HG03354 (cell line): ENCODE results near the gene RPS6KA1.
"Not testable (repeated sequence)": the region's sequence is repeated elsewhere in the genome, so short reads cannot be mapped to it uniquely, and the experiment has no call there.

ENCODE experiments used
- ATAC-seq: cut with Tn5 transposase; IDR thresholded peaks from one replicate; pipeline ENCODE4 v1.9.1; 2021; ENCODE audit warnings: mild to moderate bottlenecking; ENCODE audit not compliant: unreplicated experiment, poor library complexity, severe bottlenecking

RPS6KA1 gene

GRCh38 chr1:26529655-26530409, at the start of gene RPS6KA1:
Gene RPS6KA1, plus strand, starts transcription at chr1:26529761. Its CDS starts 160 bp downstream, at chr1:26529921.
- ATAC-seq, result peak; percentile 88

DNA sequence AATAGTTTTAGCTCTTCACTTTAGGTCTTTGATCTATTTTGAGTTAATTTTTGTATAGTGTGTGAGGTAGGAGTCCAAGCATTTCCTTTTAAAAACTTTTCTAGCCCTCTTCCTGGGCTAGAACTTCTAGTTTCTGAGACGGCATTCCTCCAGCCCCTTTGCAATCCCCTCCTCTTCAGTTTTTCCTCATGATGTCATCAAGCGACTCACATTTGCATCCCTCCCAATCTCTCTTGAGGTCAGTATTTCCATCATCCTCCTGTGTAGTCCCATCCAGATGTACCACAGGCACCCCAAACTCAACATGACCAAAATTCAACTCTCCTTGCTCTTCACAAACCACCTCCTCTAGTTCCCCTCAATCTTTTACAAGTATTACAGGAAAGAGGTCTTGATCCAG, 46.6 kb upstream of the RPS6KA1 start:
- ATAC-seq, result no peak

DNA sequence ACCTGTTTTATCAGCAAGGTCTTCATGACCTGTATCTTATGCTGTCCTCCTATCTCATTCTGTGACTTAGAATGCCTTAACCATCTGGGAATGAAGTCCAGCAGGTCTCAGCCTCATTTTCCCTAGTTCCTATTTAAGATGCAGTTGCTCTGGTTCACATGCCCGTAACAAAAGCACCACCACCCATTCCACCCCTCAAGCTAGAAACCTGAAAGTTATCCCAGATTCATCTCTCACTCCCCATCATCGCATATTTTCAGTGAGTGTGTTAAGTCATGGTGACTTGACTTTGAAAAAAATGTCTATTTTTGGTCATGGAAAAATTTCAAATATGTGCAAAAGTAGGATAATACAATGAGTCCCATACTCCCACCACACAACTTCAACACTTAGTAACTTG, 45.6 kb upstream of the RPS6KA1 start:
- no peak for ATAC-seq

DNA sequence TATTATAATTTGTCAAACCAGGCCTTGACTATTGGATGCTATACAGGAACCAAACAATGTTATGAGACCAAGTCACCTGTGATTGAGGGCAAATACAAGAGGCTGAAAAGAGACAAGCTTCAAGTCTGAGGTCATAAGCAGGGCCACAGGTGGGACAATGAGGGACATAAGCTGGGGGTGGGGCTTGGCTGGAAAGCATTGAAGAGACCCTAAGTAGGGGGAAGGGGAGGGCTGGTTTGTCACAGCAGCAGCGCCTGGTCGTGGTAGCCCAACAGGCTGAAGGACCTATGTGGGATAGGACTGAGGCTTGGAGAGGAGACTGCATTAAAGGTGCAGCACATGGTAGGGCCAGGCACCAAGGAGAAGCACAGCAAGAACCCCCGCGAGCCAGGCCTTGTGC, 39.4 kb upstream of the RPS6KA1 start:
- ATAC-seq, result no peak

- ATAC-seq, result no peak
Observed at GRCh38 chr1:26493267-26493666, 36.3 kb upstream of the RPS6KA1 start.

- no peak for ATAC-seq
Observed at GRCh38 chr1:26493938-26494337, 35.6 kb upstream of the RPS6KA1 start.

GRCh38 chr1:26496861-26497260, 32.7 kb upstream of the RPS6KA1 start:
- ATAC-seq, result no peak

DNA sequence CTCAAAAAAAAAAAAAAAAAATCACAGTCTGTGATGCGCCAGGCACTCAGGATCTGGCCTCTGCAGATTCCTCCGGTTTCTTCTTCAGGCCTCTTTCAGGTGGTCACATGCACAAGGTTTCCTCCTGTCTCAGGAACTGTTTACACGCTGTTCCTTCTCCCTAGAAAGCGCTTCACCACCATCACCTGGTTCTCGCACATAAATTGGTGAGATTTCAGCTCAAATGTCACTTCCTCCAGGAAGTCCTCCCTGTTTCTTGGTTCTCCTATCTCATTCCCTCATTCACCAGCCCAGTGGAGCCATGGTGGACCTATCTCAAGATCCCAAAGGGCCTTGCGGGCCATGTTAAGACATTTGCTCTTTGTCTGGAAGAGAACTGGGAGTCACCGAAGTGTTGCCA, 30.7 kb upstream of the RPS6KA1 start:
- no peak for ATAC-seq

DNA sequence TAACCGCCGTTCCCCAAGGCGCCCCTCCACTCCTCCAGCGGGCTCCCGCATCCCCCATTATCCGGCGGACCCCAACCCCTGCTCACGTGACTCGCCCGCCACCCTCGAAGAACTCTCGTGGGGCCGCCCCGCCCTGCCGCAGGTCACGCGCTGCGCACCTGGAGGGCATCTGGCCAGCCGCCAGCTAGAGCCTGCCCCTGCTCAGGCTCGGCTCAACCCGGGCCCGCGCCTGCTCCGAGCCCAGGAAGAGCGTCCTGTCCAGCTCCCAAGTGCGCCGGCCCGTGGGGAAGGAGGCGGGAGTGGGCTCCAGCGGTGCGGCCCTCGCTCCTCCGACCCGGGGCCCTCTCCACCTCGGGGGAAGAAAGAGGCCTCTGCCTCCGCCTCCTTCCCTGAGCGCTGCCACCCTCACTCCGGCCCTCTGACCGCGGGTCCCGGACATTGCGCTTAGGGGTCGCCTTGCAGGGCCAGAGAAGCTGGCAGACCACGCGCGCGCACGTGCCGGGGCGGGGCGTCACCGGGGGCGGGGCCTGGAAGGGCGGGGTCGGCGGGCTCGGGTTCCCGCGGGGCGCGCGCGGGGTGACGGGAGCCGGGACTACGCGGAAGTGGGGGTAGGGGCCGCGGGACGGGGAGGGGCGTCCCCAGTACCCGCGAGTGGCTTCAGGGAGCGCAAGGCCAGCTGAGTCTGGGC, 28.9 kb upstream of the RPS6KA1 start:
- peak; percentile 68 for ATAC-seq

GRCh38 chr1:26510711-26511110, 18.9 kb upstream of the RPS6KA1 start:
- ATAC-seq, result not testable (repeated sequence)

DNA sequence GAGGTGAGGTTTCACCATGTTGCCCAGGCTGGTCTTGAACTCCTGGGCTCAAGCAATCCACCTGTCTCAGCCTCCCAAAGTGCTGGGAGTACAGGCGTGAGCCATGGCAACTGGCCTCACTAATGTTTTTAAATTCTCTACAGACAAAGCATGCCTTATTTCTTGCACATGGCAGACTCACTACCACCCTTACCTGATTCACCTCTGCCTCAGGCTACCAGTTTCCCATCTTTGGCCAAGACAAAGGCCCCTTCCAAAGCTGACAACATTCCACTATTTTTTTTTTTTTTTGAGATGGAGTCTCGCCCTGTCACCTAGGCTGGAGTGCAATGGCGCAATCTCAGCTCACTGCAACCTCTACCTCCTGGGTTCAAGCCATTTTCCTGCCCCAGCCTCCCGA, 13.7 kb upstream of the RPS6KA1 start:
- ATAC-seq, result not testable (repeated sequence)

DNA sequence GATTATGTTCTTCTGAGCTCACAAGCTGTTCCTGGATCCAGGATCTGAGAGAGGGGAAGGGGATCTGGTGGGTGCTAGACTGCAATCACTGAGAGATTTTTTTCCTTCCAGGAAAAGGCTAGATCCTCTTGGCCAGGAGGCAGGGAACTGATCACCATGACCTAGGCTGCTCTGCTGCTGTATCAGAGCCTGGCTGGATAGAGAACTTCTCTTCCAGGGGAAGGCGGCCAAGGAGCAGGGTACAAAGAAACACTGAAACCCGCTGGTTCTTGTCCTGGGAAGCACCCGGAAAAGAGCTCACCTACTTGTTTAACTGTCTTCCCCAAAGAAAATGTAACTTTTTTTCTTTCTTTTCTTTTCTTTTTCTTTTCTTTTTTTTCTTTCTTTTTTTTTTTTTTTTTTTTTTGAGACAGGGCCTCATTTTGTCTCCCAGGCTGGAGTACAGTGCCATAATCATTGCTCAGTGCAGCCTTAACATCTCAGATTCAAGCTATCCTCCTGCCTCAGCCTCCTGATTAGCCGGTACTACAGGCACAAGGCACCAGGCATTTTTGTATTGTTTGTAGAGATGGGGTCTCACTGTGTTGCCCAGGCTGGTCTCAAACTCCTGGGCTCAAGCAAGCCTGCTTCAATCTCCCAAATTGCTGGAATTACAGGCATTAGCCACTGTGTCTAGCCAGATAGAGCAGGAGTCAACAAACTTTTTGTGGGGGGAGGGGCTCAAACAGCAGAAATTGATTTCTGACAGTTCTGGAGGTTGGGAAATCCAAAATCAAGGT, 12.4 kb upstream of the RPS6KA1 start:
- no peak for ATAC-seq

GRCh38 chr1:26517766-26518049, 11.9 kb upstream of the RPS6KA1 start:
- no peak for ATAC-seq

- ATAC-seq, result no peak
Observed at GRCh38 chr1:26518355-26518754, 11.2 kb upstream of the RPS6KA1 start.

- ATAC-seq, result no peak
Observed at GRCh38 chr1:26520339-26520738, 9.2 kb upstream of the RPS6KA1 start.

DNA sequence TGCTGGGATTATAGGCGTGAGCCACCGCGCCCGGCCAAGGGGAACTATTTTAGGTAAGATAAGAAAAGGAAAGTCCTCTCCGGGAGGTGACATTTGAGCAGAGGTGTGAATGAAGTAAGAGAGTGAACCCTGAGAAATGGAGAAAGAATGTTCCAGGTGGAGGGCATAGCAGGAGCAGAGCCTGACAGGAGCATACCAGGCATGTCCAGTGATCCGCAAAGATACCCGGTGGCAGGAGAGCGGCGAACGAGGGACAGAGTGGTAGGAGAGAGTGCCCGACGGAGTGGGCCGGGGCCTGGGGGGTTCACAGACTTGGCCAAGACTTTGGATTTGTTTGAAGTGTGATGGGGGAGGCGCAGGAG, 7.9 kb upstream of the RPS6KA1 start:
- ATAC-seq, result no peak

DNA sequence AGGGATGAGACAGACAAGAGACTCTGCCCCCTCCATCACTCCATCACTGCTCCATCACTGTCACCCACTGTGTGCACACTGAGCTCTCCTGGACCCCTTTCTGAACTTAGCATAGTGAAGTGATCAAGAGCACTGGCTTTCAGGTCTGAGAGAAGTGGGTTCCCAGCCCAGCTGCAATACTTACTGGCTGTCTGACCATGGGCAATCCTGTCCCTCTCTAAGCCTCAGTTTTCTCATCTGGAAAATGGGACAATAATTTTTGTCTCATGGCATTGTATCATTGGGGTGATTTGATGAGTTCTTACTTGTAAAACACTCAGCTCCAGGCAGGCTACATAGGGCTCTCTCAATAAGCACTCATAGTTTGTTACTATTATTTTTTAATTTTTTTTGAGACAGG, 7.5 kb upstream of the RPS6KA1 start:
- no peak for ATAC-seq

DNA sequence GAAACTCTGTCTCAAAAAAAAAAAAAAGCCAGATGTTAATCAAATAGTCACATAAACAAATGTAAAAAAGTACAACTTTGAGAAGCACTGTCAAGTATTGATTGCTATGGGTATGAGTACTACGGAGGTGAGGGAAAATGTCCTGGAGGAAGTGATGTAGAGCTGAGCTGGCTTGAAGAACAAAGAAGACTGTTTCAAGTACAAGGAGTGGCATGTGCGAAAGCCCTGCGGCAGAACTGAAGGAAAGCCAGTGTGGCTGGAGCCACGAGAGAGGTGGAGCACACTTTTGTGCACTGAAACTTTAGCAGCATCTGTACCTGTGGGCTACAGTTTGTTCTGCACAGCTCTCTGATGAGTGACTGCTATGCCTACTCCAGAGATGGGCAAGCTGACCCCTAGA, 5.4 kb upstream of the RPS6KA1 start:
- ATAC-seq, result no peak

GRCh38 chr1:26526287-26526686, 3.3 kb upstream of the RPS6KA1 start:
- ATAC-seq, result no peak

DNA sequence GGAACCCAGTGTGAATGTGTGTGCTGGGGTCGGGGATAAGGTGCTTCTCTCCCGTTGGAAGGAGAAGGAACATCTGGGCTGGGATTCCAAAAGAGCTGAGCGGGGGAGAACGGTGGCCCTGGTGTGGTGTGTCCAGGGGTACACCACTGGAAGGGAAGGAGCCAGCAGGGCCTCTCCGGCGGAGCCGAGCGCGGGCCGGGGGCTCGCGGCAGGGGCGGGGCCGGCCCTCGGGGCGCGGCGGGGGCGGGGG, 231 bp upstream of the RPS6KA1 start:
- no peak for ATAC-seq

GRCh38 chr1:26530410-26530894, 891 bp downstream of the RPS6KA1 start:
- ATAC-seq, result no peak
